Stimulated activated naive CD4-positive, alpha-beta T cell treated with Interleukin-2 at 50 U/mL for 16 hours (primary cell): Measurements from ENCODE around the gene FUT1.
"Not testable (repeated sequence)": the region's sequence is repeated elsewhere in the genome, so short reads cannot be mapped to it uniquely, and the experiment has no call there.

Experiments
- DNase-seq: peaks from one replicate; lab custom pipeline; 2025; lab: John Stamatoyannopoulos, UW

Gene FUT1

DNA sequence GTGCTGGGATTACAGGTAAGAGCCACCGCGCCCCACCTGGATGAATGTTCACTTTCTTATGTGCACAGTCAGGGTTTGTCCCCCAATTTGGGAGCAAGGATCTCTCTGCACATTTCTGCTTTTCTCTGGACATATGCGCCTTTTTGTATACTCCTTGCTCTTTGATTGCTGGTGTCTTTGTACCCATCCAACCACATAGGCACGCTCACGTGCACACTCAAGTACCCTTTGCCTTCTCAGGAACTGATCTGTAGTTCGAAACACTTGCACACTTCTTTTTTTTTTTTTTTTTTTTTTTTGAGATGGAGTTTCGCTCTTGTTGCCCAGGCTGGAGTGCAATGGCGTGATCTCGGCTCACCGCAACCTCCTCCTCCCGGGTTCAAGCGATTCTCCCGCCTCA is 34.3 kb downstream of the FUT1 start:
- not testable (repeated sequence) for DNase-seq

DNA sequence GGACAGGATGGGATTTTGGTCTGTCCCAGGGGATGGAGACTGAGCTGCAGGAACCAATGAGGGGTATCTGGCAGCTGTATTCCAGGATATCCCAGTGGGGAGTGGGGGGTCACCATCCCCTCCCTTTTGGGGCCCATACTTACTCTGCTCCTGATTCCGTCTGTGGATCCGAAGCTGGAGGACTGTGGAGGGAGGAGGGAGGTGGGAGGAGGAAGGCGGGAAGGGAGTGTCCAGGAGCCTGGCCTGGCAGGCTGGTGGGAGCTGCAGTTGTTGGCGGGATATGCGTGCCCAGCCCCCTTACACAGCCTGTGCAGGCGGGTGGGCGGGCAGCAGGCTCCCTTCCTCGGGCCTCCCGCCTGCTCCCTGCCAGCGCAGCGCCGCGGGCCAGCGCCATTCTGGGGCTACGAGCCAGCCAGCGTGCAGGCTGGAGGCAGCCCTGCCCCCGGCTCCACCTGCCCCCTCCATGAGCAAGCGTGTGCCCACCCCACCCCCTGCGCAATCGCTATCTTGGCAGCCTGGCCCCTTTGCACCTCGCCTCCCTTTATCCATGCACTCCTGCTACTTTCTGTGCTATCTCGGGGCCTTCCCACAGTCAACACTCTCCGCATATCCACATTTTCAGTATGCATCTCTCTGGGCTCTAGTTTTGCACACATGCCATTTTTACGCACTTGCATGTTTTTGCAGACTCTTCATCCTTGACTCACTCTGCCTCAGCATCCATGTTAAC is 35.7 kb downstream of the FUT1 start:
- DNase-seq = no peak

DNA sequence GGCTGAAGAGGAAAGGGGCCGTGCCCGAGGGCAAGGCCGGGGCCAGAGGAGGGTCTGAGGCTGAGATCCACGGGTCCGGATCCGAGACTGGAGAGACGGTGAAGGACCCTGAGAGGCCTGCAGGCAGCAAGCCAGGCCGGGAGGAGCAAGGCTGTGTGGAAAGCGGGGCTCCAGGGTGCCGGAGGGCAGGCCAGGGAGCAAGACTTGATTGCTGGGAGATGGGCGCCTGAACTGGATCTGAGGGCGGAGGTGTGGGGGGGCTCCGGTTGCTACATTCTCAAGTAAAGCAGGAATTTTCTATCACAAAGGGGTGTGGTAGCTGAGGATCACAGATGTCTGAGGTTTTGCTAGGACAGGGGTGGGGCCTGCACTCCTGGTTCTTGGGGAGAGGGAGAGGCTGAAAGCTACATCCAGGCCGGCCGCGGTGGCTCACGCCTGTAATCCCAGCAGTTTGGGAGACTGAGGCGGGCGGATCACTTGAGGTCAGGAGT is 36.7 kb downstream of the FUT1 start:
- DNase-seq = no peak

DNA sequence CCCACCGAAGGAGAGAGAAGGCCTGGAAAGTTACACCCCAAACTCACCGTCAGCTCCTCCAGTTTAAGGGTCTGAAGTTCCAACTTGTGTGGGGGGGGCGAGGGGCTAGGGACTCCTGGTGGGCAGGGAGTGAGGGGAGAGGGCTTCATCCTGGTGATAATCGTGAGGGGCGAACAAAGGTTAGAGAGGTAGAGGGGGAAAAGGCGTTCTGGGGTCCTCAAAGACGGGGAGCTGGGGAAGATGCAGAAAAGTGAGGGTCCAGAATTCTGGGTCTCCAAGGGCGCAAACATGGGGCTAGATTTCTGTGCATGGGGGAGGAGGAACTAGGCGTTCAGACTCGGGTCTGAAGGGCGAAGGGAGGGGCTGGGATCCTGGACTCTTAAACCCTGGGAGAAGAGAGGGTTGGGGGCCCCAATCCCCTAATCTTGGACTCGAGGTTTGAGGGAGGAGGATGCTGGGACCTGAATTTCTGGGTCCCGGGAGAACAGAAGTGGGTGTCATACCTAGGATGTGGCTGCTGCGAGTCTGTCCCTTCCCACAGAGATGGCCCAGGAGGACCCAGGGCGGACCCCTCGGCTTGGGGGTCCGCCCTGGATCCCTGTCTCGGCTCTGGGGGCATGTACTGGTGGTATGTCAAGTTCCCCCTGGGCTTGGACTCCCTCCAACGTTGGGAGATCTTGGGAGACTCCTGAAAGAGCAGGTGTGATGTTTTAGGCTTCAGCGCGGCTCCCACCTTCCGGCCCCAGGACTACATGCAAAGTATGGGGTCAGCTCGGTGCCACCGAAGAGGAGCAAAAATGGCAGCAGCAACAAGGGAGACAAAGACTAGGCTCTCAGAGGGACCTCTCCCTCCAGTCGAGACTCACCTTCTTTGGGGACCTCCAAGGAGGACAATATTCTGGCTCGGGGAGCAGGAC is 37.4 kb downstream of the FUT1 start:
- DNase-seq = no peak

DNA sequence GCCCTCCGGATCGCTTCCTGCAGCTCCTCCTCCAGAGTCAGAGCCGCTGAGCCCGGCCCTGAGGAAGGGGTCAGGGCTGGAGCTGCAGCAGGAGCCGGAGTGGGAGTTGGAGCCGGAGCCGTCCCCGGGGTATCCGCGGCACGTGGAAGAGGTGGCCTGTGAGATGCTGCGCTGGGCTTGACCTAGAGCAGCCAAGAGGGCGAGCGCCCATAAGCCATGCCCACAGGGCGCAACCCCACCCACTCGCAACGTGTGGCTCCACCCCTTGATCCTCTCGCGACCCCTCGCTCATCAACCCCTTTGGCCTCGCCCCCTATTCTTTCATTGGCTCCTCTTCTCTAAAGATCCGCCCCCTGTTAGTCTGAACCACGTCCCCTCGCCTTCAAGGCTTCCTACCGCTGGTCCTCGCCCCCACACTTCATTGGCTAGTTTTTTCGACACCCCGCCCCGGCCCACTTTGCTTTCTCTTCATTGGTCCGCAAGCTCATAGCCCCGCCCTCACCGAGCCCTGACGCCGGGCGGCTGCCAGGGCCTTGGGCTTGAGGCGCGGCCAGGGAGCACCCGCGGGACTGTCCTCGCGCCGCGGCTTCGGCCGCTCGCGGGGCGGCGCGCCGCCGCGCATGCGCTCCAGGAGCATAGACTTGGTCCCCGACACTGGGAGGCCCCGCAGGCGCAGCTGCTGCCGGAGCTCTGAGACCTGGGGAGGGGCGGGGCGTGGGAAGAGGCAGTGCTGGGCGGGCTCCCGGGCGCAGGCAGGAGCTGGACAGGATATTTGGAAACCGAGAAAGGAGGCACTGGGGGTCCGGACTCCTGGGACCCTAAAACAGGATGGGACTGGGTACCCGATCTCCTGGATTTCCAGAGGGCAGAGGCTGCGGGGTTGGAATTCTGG is 38.3 kb downstream of the FUT1 start:
- DNase-seq = peak; percentile 98

DNA sequence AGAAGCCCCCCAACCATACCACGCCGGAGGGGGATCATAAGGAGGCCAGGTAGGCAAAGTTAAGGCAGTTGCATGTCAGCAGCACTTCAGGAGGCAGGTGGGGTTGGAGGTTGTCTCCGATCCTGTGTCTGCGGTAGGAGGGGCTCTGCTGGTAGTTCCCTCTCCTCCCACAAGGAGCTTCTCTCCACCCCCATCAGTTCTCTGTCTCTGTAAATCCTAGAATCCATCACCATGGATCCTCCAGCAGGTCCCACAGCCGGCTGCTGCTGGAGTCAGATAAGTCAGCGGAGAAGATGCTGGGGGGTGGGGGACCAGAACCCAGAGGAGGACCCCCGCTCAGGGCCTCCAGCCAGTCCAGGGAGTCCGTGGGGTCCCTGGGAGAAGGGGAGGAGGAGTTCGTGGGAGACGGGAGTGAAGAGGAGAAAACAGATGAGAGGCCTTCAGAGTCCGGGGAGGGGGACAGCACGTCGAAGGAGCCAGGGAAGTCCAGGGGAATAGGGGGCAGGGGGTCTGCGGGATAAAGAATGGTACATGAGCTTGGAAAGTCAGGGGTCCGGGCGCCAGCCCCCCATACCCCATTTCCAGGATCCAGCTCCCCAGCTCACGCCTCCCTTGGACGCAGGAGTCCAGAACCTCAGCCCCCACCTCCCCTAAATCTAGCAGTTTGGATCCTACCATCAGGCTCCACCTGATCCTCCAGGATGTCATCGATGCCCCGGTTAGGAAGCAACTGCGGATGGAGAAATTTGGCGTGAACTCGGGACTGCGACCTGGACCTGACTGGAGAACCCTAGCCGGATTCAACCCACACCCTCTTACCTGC is 39.2 kb downstream of the FUT1 start:
- DNase-seq = no peak

DNA sequence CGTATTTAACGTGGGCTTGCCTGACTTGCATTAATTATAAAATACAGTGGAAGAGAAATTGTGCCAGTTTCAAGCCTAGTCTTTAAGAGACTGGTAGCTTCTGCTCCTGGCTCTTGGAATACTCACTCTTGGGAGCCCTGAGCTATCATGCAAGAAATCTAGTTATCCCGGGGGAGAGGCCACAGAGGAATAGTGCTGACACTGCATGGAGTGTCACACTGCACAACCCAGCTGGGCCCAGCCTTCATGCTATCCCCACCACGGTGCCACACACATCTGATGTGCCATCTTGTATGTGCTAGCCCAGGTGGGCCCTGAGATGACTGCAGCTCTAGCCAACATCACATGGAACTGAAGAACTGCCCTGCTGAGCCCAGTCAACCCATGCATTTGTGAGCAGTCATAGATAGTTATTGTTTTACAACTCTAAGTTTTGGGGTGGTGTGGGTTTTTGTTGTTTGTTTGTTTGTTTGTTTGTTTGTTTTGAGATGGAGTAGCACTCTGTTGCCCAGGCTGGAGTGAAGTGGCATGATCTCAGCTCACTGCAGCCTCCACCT is 41.3 kb downstream of the FUT1 start:
- DNase-seq = no peak

DNA sequence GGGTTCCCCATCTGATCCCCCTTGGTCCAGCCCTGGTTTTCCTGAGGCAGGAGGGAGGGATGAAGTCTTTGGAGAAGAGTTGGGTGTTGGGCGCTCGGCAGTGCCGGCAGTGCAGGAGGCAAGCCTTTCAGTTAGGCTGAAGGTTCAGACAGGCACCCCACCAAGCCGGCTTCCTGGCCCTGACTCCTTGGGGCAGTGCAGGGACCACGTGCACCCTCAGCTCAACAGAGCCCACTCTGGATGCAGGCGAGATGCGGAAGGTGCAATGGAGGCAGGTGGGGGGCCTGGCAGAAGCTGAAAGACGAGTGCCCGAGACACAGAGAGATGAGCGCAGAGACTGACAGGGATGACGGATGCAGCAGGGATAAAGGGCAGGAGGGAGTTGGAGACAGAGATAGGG is 44.0 kb downstream of the FUT1 start:
- DNase-seq = no peak

DNA sequence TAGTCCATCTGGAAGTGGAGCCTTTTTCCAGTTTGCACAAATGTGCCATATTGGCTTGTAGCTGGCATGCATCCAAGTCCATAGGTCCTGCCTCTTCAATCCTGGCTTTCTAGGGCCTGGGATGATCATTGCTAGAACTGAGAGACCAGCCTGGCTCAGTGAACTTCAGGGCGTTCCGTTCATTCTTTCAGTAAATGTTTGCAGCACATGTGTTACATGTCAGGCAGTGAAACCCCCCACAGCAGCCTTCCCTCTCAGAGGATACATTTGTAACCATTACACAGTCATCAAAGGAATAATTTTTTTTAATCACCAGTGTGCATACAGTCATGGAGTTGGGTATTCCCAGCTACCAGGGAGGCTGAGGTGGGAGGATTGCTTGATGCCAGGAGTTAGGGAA is 47.0 kb downstream of the FUT1 start:
- no peak for DNase-seq

DNA sequence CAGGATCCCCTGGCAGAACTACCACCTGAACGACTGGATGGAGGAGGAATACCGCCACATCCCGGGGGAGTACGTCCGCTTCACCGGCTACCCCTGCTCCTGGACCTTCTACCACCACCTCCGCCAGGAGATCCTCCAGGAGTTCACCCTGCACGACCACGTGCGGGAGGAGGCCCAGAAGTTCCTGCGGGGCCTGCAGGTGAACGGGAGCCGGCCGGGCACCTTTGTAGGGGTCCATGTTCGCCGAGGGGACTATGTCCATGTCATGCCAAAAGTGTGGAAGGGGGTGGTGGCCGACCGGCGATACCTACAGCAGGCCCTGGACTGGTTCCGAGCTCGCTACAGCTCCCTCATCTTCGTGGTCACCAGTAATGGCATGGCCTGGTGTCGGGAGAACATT is 49.1 kb downstream of the FUT1 start:
- no peak for DNase-seq

DNA sequence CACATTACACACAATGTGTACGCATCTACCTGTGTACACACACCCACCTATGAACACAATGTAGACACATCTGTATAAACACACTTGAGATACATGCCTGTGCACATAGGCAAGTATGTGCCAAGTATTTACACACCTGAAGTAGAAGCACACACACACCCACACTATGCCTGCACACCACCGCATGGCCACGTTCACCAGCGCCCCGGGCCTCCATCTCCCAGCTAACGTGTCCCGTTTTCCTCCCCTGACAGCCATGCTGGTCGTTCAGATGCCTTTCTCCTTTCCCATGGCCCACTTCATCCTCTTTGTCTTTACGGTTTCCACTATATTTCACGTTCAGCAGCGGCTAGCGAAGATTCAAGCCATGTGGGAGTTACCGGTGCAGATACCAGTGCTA is 49.7 kb downstream of the FUT1 start:
- DNase-seq = no peak

DNA sequence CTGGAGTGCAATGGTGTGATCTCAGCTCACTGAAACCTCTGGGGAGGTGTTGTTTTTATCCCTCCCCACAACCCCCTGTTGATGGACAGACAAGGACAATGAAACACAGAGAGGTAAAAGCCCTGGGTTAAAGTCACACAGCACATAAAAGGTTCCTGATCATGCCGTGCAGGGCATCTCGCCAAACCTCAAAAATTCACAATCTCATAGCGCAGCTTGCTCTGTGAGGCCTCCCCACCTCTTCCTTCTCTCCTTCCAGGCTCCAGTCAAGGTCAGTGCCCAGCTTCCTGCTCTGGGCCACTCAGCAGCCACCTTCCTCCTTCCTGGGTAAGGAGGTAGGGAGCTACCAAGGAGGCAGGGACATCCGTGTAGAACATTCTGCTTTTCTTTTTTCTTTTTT is 54.4 kb downstream of the FUT1 start:
- no peak for DNase-seq
